GM19468 (cell line): Measurements from ENCODE around the gene RIOK3.
"Not testable (repeated sequence)": the region's sequence is repeated elsewhere in the genome, so short reads cannot be mapped to it uniquely, and the experiment has no call there.

Source experiments
- ATAC-seq: cut with Tn5 transposase; IDR thresholded peaks from one replicate; pipeline ENCODE4 v1.9.1; 2021; ENCODE audit warnings: mild to moderate bottlenecking, moderate library complexity, moderate number of reproducible peaks; ENCODE audit not compliant: unreplicated experiment; ENCODE audit errors: extremely low read depth

Gene RIOK3

GRCh38 chr18:23452728-23453679 lies at the start of gene RIOK3:
RIOK3 (plus strand) TSS chr18:23453287; CDS start chr18:23453440, 153 bp downstream.
- ATAC-seq, result peak; percentile 97

DNA sequence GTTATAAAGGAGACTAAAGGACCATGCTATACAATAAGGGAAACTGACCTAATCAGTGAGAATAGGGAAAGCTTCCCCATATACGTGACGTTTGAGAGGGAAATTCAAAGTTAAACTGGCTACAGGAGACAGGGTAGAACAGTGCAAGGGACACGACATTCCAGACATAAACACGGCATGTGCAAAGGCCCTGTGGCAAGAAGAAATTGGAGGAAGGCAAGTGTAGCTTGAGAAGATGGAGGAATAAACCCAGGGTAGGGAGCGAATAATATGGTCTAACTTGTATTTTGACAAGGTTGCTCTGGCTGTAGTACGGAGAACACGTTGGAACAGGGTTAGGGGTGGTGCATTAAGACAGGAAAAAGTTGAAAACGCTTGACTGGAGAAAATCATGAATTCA lies 49.8 kb upstream of the RIOK3 start:
- ATAC-seq, result no peak

GRCh38 chr18:23405636-23406035 lies 47.5 kb upstream of the RIOK3 start:
- no peak for ATAC-seq

DNA sequence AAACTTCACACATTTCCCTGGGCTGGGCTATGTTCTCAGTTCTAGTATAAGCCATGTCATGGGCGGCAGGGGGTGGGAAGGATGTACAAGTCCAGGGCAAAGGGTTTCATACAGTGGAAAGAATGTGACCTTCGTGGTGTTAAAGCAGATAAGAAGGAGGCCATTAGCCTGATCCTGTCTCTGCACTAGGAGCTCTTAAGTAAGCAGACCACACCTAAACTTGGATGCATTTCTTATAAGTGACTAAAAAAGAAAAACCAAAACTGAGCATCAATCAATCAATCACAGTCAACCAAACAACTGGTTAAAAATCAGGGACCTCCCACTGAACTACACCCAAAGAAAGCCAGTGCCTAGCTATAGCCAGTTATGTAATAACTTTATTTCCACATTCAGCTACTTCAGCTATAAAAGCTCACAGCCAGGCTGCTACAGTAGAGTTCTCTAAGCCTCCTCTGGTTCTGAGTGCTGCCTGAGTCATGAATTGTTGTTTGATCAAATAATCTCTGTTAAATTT lies 46.8 kb upstream of the RIOK3 start:
- no peak for ATAC-seq

- no peak for ATAC-seq
These were observed 40.6 kb upstream of the RIOK3 start for GRCh38 chr18:23412351-23412964.

DNA sequence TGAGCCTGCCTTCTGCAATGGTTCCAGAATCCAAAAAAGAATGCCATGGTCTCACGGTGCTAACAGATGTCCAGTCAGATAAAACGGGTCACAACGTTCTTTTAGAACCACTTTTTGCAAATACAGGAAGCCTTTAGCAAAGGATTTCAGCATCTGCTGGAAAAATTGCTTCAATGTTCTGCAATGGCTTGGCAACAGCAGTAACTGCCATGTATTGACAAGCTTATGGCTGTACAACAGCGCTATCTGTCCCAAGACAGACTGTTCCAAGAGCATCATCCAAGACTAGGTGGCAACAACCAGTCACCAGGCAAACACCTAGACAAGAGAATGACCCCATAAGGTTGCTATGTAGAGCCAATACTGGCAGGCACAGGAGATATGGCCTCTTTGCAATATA lies 37.6 kb upstream of the RIOK3 start:
- ATAC-seq, result no peak

GRCh38 chr18:23416298-23416697 lies 36.8 kb upstream of the RIOK3 start:
- no peak for ATAC-seq

GRCh38 chr18:23421277-23421676 lies 31.8 kb upstream of the RIOK3 start:
- ATAC-seq, result no peak

DNA sequence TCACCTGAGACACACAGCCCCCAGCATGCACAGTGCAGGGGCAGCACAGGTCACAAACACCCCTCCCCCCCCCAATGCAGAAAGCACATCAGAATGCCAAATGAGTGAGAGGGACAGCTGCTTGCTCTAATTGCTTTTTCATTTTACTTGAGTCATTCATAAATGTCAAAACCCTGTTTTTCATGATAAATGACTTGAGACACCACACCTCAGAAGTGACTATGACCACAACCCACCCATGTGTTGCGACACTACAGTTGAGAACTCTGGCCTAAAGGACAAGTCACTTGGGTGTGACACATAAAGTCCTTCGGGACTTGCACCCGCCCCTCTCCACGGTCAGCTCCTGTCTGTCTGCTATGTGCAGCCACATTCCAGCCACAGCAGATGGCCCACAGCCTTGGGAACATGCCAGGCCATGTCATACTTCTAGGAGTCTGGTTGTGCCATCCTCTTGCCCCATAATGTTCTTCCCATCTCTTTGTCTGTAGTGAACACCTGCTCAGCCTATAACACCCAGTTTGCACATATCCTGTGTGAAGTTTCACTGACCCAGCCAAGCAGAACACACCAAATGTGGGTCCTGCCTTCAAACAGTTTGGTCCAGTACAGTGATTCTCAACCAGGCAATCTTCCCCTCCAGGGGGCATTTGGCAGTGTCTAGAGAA lies 30.2 kb upstream of the RIOK3 start:
- peak; percentile 95 for ATAC-seq

GRCh38 chr18:23424616-23425015 lies 28.5 kb upstream of the RIOK3 start:
- no peak for ATAC-seq

DNA sequence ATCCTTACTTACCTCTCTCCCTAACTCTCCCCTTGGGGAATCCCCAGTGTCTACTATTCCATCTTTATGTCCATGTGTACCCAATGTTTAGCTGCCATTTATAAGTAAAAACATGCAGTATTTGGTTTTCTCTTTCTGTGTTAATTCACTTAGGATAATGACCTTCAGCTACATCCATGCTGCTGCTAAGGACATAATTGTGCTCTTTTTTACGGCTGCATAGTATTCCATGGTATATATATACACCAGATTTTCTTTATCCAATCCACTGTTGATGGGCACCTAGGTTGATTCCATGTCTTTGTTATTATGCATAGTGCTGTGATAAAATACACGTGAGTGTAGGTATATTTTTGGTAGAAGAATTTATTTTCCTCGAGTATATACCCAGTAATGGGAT lies 24.3 kb upstream of the RIOK3 start:
- ATAC-seq, result no peak

DNA sequence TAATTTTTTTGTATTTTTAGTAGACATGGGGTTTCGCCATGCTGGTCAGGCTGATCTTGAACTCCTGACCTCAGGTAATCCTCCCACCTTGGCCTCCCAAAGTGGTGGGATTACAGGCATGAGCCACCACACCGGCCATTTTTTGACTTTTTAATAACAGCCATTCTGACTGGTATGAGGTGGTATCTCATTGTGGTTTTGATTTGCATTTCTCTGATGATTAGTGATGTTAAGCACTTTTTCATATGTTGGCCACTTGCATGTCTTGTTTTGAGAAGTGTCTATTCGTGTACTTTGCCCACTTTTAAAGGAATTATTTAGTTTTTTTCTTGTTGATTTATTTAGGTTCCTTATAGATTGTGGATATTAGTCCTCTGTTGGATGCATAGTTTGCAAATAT lies 23.5 kb upstream of the RIOK3 start:
- not testable (repeated sequence) for ATAC-seq

DNA sequence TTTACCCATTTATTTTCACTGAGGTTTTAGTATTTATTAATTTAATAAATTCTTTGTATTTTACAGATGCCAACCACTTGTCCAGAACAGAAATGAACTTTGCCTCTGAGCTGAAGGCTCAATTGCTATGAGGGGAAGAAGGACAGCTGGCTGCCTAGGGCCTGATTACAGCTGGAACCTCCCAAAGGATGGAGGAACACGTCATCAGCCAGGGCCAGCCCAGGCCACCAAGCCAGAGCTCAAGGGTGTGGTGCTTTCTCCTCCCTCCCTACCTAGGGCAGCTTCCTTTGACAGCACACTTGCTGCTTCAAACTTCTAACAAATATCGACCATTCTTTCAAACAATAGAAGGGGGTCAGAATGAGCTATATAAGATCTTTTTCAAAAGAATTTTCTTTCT lies 19.7 kb upstream of the RIOK3 start:
- no peak for ATAC-seq

DNA sequence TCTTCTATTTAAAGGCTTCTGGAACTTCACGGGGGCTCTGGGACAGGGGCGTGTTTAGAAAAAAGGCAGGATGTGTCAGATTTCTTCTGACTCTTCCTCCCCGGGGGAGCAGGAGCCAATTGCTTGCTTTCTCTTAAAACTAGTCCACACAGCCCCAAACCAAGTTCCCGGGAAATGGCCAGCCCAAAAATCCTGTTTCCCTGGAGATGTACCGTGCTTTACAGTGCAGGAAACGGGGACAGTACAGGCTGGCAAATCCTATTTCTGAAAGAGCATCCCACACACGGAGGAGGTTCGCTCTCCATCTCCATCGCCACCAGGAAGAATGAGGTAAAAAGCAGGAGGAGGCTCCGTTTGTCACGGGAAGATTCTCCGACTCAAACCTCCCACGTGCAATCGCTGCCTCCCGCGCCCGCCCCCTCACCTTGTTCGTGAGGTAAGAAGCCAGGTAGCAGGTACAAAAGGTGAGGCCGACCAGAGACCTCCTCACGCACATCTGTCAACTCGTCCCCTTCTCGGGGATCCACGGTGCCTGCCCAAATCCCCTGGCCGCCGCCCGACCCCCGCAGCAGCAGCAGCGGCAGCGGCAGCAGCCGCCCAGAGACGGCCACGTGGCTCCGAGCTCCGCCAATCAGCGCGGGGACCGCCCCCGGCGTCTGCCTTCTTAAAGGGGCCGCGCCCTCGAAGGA lies 15.6 kb upstream of the RIOK3 start:
- no peak for ATAC-seq

DNA sequence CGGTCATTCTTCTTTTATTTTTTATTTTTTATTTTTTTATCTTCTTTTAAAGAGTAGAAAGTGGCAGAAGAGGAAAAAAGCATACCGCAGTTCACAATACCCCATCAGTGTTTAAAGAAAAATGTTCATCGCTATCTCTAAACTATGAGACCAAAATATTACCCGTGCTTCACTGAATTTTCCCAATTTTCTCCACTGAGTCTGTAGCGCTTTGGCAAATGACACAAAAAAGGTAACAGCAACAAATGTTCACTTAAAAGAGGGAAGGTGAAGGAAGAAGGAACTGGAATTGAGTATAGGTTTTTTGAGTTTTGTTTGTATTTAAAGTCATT lies 15.1 kb upstream of the RIOK3 start:
- ATAC-seq, result no peak

- ATAC-seq, result no peak
These were observed 14.3 kb upstream of the RIOK3 start for GRCh38 chr18:23438608-23439366.

GRCh38 chr18:23440131-23440530 lies 13.0 kb upstream of the RIOK3 start:
- no peak for ATAC-seq

GRCh38 chr18:23442958-23443357 lies 10.1 kb upstream of the RIOK3 start:
- ATAC-seq, result no peak

- no peak for ATAC-seq
These were observed 4.8 kb upstream of the RIOK3 start for GRCh38 chr18:23448291-23448690.

DNA sequence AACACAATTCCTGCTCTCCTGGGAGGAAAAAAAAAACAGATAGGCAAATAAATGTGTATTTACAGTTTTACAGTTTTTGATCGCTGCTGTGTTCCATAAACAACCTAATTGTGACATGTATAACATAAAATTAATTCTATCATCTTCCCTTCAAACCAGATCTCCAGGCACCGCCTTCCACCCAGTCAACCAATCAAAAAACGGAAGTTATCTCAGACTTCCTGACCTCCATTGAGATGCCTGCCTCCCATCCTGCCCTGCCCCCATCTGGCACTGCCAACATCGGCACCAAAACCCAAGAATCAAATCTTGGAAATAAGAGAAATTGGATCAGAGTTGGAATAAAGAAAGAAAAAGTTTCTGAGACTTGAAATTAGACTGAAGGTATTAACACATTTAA lies 3.1 kb upstream of the RIOK3 start:
- no peak for ATAC-seq
